HEK293 (cell line): ENCODE results near the gene CCNY.

Experiments
- CTCF ChIA-PET: fragments of 350-600 bp; formaldehyde crosslinking; extraction: SDS; loops from one replicate; lab custom pipeline; 2021; ENCODE audit warnings: antibody characterized with exemption; lab: Yijun Ruan, JAX
- POLR2A ChIA-PET: fragments of 300-600 bp; formaldehyde crosslinking; extraction: SDS; loops from one replicate; lab custom pipeline; 2020; ENCODE audit warnings: antibody characterized with exemption, inconsistent platforms; lab: Yijun Ruan, JAX
- H3K27ac ChIP-seq: fragments of 200-500 bp; sonication (Bioruptor generic); 2 replicates; pipeline ENCODE4 v1.5.1; 2014; ENCODE audit warnings: low read depth, low read length, control low read depth, inconsistent platforms; ENCODE audit errors: extremely low read depth
- H3K36me3 ChIP-seq, 2 experiments: fragments of 200-500 bp in 1 of 2; sonication (Bioruptor generic) in 1 of 2; 1 replicate in 1 of 2; 2 replicates in 1 of 2; pipeline ENCODE4 v1.5.1; 2014 to 2017; ENCODE audit warnings: inconsistent platforms in 2 of 2, low read length in 2 of 2; ENCODE audit not compliant: control insufficient read depth in 2 of 2, insufficient read depth in 1 of 2
- H3K4me1 ChIP-seq: fragments of 200-500 bp; sonication (Bioruptor generic); 2 replicates; pipeline ENCODE4 v1.5.1; 2014; ENCODE audit warnings: mild to moderate bottlenecking, low read length, inconsistent platforms; ENCODE audit not compliant: control insufficient read depth, insufficient read depth
- H3K4me3 ChIP-seq: 2 replicates; pipeline ENCODE4 v1.5.1; 2011; ENCODE audit warnings: low read depth, mild to moderate bottlenecking, control low read depth, low read length, moderate library complexity
- H3K9me3 ChIP-seq: fragments of 200-500 bp; sonication (Bioruptor generic); 2 replicates; pipeline ENCODE4 v1.5.1; 2014; ENCODE audit warnings: low read depth, low read length, inconsistent platforms; ENCODE audit not compliant: control insufficient read depth, insufficient read depth
- ELK4 ChIP-seq: IDR thresholded peaks from 2 replicates; pipeline ENCODE4 v1.6.1; 2011; ENCODE audit warnings: mild to moderate bottlenecking, low read depth, low read length, borderline replicate concordance
- GFI1B ChIP-seq: fragments of 450-650 bp; formaldehyde crosslinking; IDR thresholded peaks from 2 replicates; pipeline ENCODE4 v1.5.1; 2016; ENCODE audit warnings: missing biosample characterization, missing genetic modification characterization
- GLI4 ChIP-seq: fragments of 450-650 bp; formaldehyde crosslinking; IDR thresholded peaks from 2 replicates; pipeline ENCODE4 v1.5.1; 2016; ENCODE audit warnings: missing biosample characterization, missing genetic modification characterization
- KLF7 ChIP-seq: fragments of 450-650 bp; formaldehyde crosslinking; IDR thresholded peaks from 2 replicates; pipeline ENCODE4 v1.5.1; 2016; ENCODE audit warnings: missing biosample characterization, missing genetic modification characterization, borderline replicate concordance
- PBX3 ChIP-seq: sonication (generic); formaldehyde crosslinking; IDR thresholded peaks from 2 replicates; pipeline ENCODE4 v1.8.1; 2022; ENCODE audit warnings: mild to moderate bottlenecking, moderate library complexity, missing genetic modification reagents
- PRDM10 ChIP-seq: fragments of 450-650 bp; formaldehyde crosslinking; IDR thresholded peaks from 2 replicates; pipeline ENCODE4 v1.5.1; 2016; ENCODE audit warnings: missing biosample characterization, missing genetic modification characterization
- PRDM2 ChIP-seq: fragments of 450-650 bp; formaldehyde crosslinking; IDR thresholded peaks from 2 replicates; pipeline ENCODE4 v1.5.1; 2016; ENCODE audit warnings: missing biosample characterization, missing genetic modification characterization, borderline replicate concordance
- ZNF302 ChIP-seq: fragments of 450-650 bp; formaldehyde crosslinking; IDR thresholded peaks from 2 replicates; pipeline ENCODE4 v1.5.1; 2016; ENCODE audit warnings: missing biosample characterization, missing genetic modification characterization, low read depth
- ZNF473 ChIP-seq: fragments of 450-650 bp; formaldehyde crosslinking; IDR thresholded peaks from 2 replicates; pipeline ENCODE4 v1.5.1; 2017; ENCODE audit warnings: missing biosample characterization, missing genetic modification characterization
- ZNF521 ChIP-seq: fragments of 450-650 bp; formaldehyde crosslinking; IDR thresholded peaks from 2 replicates; pipeline ENCODE4 v1.5.1; 2017; ENCODE audit warnings: missing biosample characterization, mild to moderate bottlenecking, missing genetic modification characterization
- ZNF600 ChIP-seq: fragments of 450-650 bp; formaldehyde crosslinking; IDR thresholded peaks from 2 replicates; pipeline ENCODE4 v1.5.1; 2016; ENCODE audit warnings: missing biosample characterization, missing genetic modification characterization
- ZNF660 ChIP-seq: fragments of 450-650 bp; IDR thresholded peaks from 2 replicates; pipeline ENCODE4 v1.5.1; 2018; ENCODE audit warnings: missing biosample characterization, mild to moderate bottlenecking, missing genetic modification characterization
- ZNF707 ChIP-seq: fragments of 450-650 bp; formaldehyde crosslinking; IDR thresholded peaks from 2 replicates; pipeline ENCODE4 v1.5.1; 2016; ENCODE audit warnings: missing biosample characterization, missing genetic modification characterization
- ZNF768 ChIP-seq: fragments of 450-650 bp; formaldehyde crosslinking; IDR thresholded peaks from 2 replicates; pipeline ENCODE4 v1.5.1; 2018; ENCODE audit warnings: missing biosample characterization, mild to moderate bottlenecking, missing genetic modification characterization
- ZNF777 ChIP-seq: fragments of 450-650 bp; formaldehyde crosslinking; IDR thresholded peaks from 2 replicates; pipeline ENCODE4 v1.5.1; 2017; ENCODE audit warnings: missing biosample characterization, missing genetic modification characterization, borderline replicate concordance
- ZNF792 ChIP-seq: fragments of 450-650 bp; formaldehyde crosslinking; IDR thresholded peaks from 2 replicates; pipeline ENCODE4 v1.5.1; 2016; ENCODE audit warnings: missing biosample characterization, missing genetic modification characterization

Gene CCNY

GRCh38 chr10:35440016-35440415, 103.7 kb downstream of the CCNY start (continued):
- no peak for TF ChIP-seq GFI1B (tag by site-specific recombination)

- ChIA-PET CTCF (no interaction called here), POLR2A (no interaction called here)
- H3K9me3 ChIP-seq: no peaks in the 10 kb centered on the region
- no peak overlapping the region for H3K4me3 ChIP-seq
- H3K36me3 ChIP-seq: no peaks in the 10 kb centered on the region
- no peak overlapping the region for H3K27ac ChIP-seq
- no peaks in the 10 kb centered on the region for H3K4me1 ChIP-seq
- no peak for TF ChIP-seq ZNF768 (tag by site-specific recombination)
- TF ChIP-seq KLF7: no peak
- no peak for TF ChIP-seq ZNF707 (tag by site-specific recombination)
- TF ChIP-seq ZNF600 (tag by site-specific recombination): no peak
- no peak for TF ChIP-seq GLI4
- TF ChIP-seq ZNF792 (tag by site-specific recombination): no peak
- no peak for TF ChIP-seq PRDM10
- TF ChIP-seq ZNF521 (tag by site-specific recombination): no peak
- TF ChIP-seq PRDM2 (tag by site-specific recombination): no peak
- no peak for TF ChIP-seq ZNF777 (tag by site-specific recombination)
- no peak for TF ChIP-seq ZNF302 (tag by site-specific recombination)
- TF ChIP-seq ELK4: no peak
- TF ChIP-seq ZNF660 (tag by site-specific recombination): no peak
- TF ChIP-seq PBX3 (CRISPR knock-in tag): no peak
- no peak for TF ChIP-seq ZNF473 (tag by site-specific recombination)
Observed at GRCh38 chr10:35442028-35442427, 105.7 kb downstream of the CCNY start.
